ENCODE data around the gene CPNE4. TPM values are rescaled to one million over a fixed set of nuclear protein-coding genes. Genes with fewer than 3 reads are reported as not detected.

CPNE4 gene
- total RNA-seq, 1 experiment from 2014 or later, result 1.9 TPM

- H3K79me2 ChIP-seq (ENCODE audit: insufficient read depth, low read length), result no peaks in the 10 kb centered on the region
- no peaks in the 10 kb centered on the region for H3K9me3 ChIP-seq (ENCODE audit: control insufficient read depth, low read depth, low read length)
- Mint-ChIP-seq H3K36me3 (ENCODE audit: insufficient read depth in 1 of 3, low read depth in 3 of 3) (no peaks in the 10 kb centered on the region; a peak in 1 of 7 replicates), H3K9me3 (no peaks in the 10 kb centered on the region), H3K4me1 (no peaks in the 10 kb centered on the region), H3K27ac (no peak overlapping the region), H3K27me3 (ENCODE audit: low read depth) (no peaks in the 10 kb centered on the region), H3K4me3 (no peak overlapping the region)
- no peaks in the 10 kb centered on the region for H3K79me1 ChIP-seq (ENCODE audit: insufficient read depth, low read depth, low read length, poor library complexity, severe bottlenecking)
- no peak overlapping the region for H2BK15ac ChIP-seq (ENCODE audit: low read depth, low read length)
- H3K14ac ChIP-seq (ENCODE audit: insufficient read depth, low read length), result no peak overlapping the region
- no CpG with 5 or more reads among the region's 6 CpGs for WGBS (ENCODE audit: extremely low coverage, insufficient read length, low lambda C conversion rate)
- no peak overlapping the region for H3K23ac ChIP-seq (ENCODE audit: insufficient read length, low read depth, low read length)
- H3T11ph ChIP-seq (ENCODE audit: low read length), result no peak overlapping the region
- no peaks in the 10 kb centered on the region for H3K23me2 ChIP-seq (ENCODE audit: insufficient read length, low read depth, low read length, poor library complexity, severe bottlenecking)
- no peak overlapping the region for H2AK5ac ChIP-seq (ENCODE audit: insufficient read length, low read length)
- no peak overlapping the region for H4K8ac ChIP-seq (replicated peaks; ENCODE audit: insufficient read length, low read depth, low read length)
- no peaks in the 10 kb centered on the region for H3K4me1 ChIP-seq (ENCODE audit: insufficient read depth, low read length)
- no peak overlapping the region for H2AFZ ChIP-seq (ENCODE audit: low read length)
- no peak overlapping the region for H3K4me2 ChIP-seq (ENCODE audit: insufficient read depth, insufficient read length, low read length)
- H3K27me3 ChIP-seq (ENCODE audit: insufficient read depth, low read length), result no peaks in the 10 kb centered on the region
- H2BK12ac ChIP-seq (ENCODE audit: insufficient read length, low read depth, low read length), result no peak overlapping the region
- no peak overlapping the region for H4K91ac ChIP-seq (ENCODE audit: insufficient read length, low read depth, low read length)
- no peak overlapping the region for H3K27ac ChIP-seq (ENCODE audit: insufficient read length, low read depth, low read length)
- H3K18ac ChIP-seq (ENCODE audit: insufficient read length, low read depth, low read length), result no peak overlapping the region
- no peak overlapping the region for H3K56ac ChIP-seq (ENCODE audit: insufficient read length, low read depth, low read length)
- no peak overlapping the region for H3K4ac ChIP-seq (ENCODE audit: low read depth, low read length)
- no peak for TF ChIP-seq CTCF (conservative IDR thresholded peaks at IDR 0.05)
- H2BK120ac ChIP-seq (ENCODE audit: low read depth, low read length, poor library complexity, severe bottlenecking), result no peak overlapping the region
- H3K9ac ChIP-seq (ENCODE audit: extremely low read depth, insufficient read length, low read length), result no peak overlapping the region
- H2BK5ac ChIP-seq (ENCODE audit: insufficient read length, low read length), result no peak overlapping the region
- no peak for DNase-seq
- H2BK20ac ChIP-seq (ENCODE audit: low read depth, low read length, poor library complexity, severe bottlenecking), result no peak overlapping the region
- H4K5ac ChIP-seq (ENCODE audit: insufficient read length, low read depth, low read length), result no peak overlapping the region
- H4K20me1 ChIP-seq (ENCODE audit: control insufficient read depth, insufficient read depth, insufficient read length), result no peaks in the 10 kb centered on the region
Observed at GRCh38 chr3:131690800-131691199, 344.0 kb downstream of the CPNE4 start.
